Skeletal muscle tissue (tissue), 4 donors: Measurements from ENCODE around the gene INO80B. TPM values are rescaled to one million over a fixed set of nuclear protein-coding genes. Genes with fewer than 3 reads are reported as not detected.

Source experiments
- H3K27ac ChIP-seq: one replicate; pipeline ENCODE4 v1.7.0; 2013; ENCODE audit warnings: mild to moderate bottlenecking, low read depth, low read length, inconsistent platforms
- H3K27me3 ChIP-seq, 3 donors: one replicate each; pipeline ENCODE4 v1.7.0; 2013; ENCODE audit warnings: low read length in 3 of 3; ENCODE audit not compliant: control insufficient read depth in 3 of 3, insufficient read depth in 3 of 3
- H3K36me3 ChIP-seq, 3 donors: one replicate each; pipeline ENCODE4 v1.7.0; 2013; ENCODE audit warnings: low read length in 3 of 3; ENCODE audit not compliant: control insufficient read depth in 3 of 3, insufficient read depth in 3 of 3
- H3K4me1 ChIP-seq, 3 donors: one replicate each; pipeline ENCODE4 v1.7.0; 2013; ENCODE audit warnings: low read length in 3 of 3, mild to moderate bottlenecking in 3 of 3; ENCODE audit not compliant: control insufficient read depth in 3 of 3, insufficient read depth in 3 of 3
- H3K4me3 ChIP-seq, 3 donors: one replicate each; pipeline ENCODE4 v1.7.0; 2013; ENCODE audit warnings: low read length in 3 of 3
- H3K9ac ChIP-seq, 3 donors: one replicate each; pipeline ENCODE4 v1.7.0; 2013; ENCODE audit warnings: low read length in 3 of 3, mild to moderate bottlenecking in 3 of 3, moderate library complexity in 2 of 3, low read depth in 1 of 3
- H3K9me3 ChIP-seq, 3 donors: one replicate each; pipeline ENCODE4 v1.7.0; 2013; ENCODE audit warnings: low read length in 3 of 3; ENCODE audit not compliant: control insufficient read depth in 3 of 3
- total RNA-seq: library from RNA; depleted of rRNA; stranded (reverse); fragments of >200 nt; gene quantifications from one replicate; pipeline ENCODE4 v1.2.3, GENCODE V29; 2014
- donor health status: Osteomylitis.

The INO80B gene
- total RNA-seq, 1 donor from 2014 or later, result 12.5 TPM

DNA sequence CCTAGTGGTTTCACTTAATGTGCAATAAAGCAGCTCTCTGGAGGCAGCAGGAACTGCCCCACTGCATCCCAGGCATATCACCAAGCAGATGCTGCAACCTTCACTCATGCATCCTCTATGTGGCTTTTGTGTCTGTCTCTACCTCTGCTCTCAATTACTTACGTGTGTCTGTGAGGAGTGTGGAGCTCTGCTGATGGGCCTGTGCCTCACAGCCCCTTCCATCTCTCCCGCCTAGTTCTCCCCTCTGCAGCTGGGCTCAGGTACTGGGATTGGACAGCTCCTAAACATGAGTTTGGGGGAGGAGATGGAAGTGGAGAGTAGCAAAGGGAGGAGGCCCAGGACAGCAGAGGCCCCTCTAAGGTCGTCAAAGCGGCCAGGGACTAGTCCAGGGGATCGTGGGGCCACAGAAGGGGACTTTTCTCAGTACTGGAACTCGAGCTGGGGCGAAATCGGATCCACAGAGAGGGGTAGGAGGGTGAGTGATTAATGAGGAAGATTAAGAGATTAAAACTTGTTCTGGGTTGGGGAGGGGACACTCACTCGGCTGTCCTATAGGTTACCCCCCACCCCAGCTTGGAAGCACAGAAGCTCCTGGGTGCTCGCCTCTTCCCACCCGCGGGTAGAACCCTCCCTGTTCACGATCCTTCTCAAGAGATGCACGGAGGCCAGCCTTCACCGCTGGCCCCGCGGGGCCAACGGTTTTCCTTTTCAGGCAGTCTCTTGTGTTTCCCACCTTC, 46.6 kb downstream of the INO80B start:
- H3K4me1 ChIP-seq, result peaks cover 37 to 42% (median 38%) of the 10 kb centered on the region in 3 donors

DNA sequence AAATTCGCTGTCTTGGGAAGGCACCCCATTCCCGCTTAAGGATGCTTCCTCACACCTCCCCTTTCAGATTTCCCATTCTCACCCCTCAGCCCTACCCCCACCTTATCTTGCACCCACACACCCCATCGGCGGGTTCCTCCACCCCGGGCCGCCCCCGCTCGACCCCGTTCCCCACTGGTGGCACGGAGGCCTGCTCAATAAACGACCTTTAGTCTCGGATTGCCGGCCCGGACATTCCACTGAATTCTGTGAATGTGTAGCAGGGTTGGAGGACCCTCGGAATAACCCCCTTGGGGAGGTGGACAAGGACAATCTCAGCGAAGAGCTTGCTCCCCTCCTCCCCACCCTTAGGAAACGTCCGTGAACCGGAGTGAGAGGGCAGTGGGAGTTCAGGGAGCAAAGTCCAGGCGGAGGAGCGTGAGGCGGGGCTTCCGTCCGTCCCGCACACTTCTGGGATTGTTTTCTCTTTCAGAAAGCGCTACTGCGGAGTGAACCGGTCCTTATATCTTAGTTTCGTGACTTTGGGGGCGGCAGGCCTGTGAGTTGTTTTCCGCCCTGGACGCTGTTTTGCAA, 47.3 kb downstream of the INO80B start:
- Histone ChIP-seq H3K4me1 (peaks cover 42 to 47% (median 45%) of the 10 kb centered on the region in 3 donors), H3K9me3 (no peaks in the 10 kb centered on the region), H3K36me3 (peaks cover 16 to 19% (median 18%) of the 10 kb centered on the region in 3 donors), H3K27me3 (peaks cover 50 to 80% (median 59%) of the 10 kb centered on the region in 3 donors), H3K9ac (peak overlapping the region; percentile 59 to 79 (median 79)), H3K27ac (peak overlapping the region; percentile 77), H3K4me3 (peak overlapping the region; percentile 61 to 86 (median 74))

More for the DNA sequence above, 46.6 kb downstream of the INO80B start:
- Histone ChIP-seq H3K36me3 (peaks cover 15 to 16% (median 15%) of the 10 kb centered on the region in 3 donors), H3K4me3 (no peak overlapping the region), H3K9ac (no peak overlapping the region), H3K9me3 (no peaks in the 10 kb centered on the region), H3K27me3 (peaks cover 54 to 82% (median 65%) of the 10 kb centered on the region in 3 donors), H3K27ac (no peak overlapping the region)

DNA sequence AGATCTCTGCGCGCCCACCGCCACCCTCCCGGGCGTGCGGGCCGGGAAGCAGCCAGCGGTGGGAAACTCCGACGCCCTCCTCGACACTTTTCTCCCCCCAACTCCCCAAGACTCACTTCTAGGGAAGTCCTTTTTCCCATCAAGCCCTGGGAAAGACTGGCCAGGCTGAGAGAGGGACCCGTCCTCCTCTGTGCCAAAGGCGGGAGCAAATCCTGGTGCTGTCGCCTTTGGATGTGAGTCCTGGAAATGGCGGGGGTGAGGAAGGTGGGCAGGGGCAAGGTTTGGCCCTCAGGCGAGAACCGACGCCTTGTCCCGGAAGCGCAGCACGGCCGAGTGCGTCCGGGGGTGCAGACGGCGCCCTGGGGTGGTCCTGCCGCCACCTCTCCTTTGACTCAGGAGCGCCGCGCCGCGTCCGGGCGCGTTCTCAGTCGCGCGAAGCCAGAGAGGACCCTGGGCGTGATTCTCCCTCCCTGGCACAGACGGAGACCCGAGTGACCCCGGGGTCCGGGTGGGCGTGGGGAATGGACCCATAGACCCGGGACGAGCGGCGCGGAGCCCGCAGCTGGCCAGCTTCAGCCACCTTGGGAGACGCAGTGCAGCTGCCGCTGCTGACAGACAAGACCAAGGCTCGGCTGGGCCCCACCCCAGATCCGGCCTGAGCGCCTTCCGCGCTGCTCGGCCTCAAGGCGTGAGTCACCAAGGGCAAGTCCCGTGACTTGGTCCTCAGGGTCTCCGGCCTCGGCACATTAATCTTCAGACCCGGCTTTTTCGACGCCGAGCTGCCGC, 48.0 kb downstream of the INO80B start:
- peak overlapping the region; percentile 59 to 79 (median 79) for H3K9ac ChIP-seq
- H3K4me1 ChIP-seq, result peaks cover 38 to 44% (median 40%) of the 10 kb centered on the region in 3 donors
- H3K36me3 ChIP-seq, result peaks cover 16 to 19% (median 18%) of the 10 kb centered on the region in 3 donors
- peak overlapping the region; percentile 61 to 86 (median 74) for H3K4me3 ChIP-seq
- peak overlapping the region; percentile 77 for H3K27ac ChIP-seq
- H3K9me3 ChIP-seq, result no peaks in the 10 kb centered on the region
- peaks cover 45 to 73% (median 52%) of the 10 kb centered on the region in 3 donors for H3K27me3 ChIP-seq

DNA sequence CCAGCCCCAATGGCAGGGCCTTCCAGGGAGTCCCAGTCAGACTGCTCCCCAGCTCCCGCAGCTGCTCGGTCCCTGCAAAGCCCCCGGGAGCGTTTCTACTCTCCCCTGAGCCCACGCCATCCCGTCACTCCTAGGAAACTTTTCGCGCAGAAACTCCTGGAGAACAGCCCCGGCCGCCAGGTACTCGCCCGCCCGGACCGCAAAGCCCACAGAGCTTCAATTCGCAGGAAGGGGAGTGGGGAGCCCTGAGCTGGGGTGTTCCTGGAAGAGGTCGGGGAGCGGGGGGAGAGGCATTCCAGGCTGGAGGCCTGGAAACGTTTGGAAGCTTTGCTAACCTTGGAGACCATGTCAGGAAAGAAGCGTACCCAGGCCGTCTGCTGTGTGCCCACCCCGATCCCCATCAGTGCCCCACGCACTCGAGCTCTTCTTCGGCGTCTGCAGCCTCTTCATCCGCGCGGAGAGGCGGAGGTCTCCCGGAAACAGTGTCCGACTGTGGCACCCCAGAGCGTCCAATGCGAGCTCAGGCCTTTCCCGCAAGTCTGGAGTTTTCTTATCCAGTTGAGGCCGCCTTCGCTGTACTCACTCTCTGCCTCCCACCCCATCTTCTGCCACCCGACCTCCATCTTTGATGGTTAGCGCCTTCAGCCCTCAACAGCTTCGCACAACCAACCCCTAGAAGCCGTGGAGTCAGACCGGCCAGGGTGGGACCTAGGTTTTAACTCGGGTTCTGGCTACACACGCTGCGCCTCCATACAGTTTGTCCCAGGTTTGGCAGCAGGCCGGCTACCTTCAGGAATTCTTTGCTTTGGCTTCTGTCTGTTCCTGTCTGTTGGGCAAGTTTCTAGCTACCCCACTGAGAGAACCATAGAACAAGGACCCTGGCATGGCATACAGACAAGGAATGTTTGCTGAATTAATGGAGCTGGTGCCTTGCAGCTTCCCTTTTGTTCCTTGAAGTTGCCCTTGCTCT, 48.9 kb downstream of the INO80B start:
- H3K27ac ChIP-seq, result peak overlapping the region; percentile 77
- H3K36me3 ChIP-seq, result peaks cover 16 to 19% (median 18%) of the 10 kb centered on the region in 3 donors
- H3K27me3 ChIP-seq, result peaks cover 37 to 65% (median 43%) of the 10 kb centered on the region in 3 donors
- H3K9ac ChIP-seq, result peak overlapping the region; percentile 59 to 79 (median 79)
- peaks cover 31 to 40% (median 33%) of the 10 kb centered on the region in 3 donors for H3K4me1 ChIP-seq
- H3K9me3 ChIP-seq, result no peaks in the 10 kb centered on the region
- H3K4me3 ChIP-seq, result peak overlapping the region; percentile 61 to 86 (median 74)

DNA sequence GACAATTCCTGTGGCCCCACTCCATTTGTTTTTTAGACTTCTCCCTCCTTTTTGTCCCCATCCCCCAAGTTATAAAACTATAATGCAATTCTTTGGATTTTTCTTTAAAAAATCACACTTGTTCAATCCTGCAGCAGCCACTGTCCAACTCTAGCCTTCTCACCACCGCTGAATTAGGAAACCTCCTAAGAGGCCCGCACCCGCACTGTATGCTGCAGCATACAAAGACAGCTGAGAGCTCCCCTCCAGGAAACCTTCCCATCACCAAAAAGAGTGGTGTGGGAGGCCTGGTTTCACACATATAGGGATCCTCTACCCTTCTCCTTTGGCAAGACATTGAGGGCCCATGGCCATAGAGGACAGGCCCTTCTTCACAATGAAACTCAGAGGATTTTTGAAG, 49.7 kb downstream of the INO80B start:
- Histone ChIP-seq H3K9me3 (no peaks in the 10 kb centered on the region), H3K4me3 (peak overlapping the region in 1 of 3 donors; percentile 86), H3K36me3 (peaks cover 16 to 19% (median 18%) of the 10 kb centered on the region in 3 donors), H3K27ac (peak overlapping the region; percentile 77), H3K4me1 (peaks cover 26 to 34% (median 26%) of the 10 kb centered on the region in 3 donors), H3K9ac (no peak overlapping the region), H3K27me3 (peaks cover 31 to 58% (median 37%) of the 10 kb centered on the region in 3 donors)

DNA sequence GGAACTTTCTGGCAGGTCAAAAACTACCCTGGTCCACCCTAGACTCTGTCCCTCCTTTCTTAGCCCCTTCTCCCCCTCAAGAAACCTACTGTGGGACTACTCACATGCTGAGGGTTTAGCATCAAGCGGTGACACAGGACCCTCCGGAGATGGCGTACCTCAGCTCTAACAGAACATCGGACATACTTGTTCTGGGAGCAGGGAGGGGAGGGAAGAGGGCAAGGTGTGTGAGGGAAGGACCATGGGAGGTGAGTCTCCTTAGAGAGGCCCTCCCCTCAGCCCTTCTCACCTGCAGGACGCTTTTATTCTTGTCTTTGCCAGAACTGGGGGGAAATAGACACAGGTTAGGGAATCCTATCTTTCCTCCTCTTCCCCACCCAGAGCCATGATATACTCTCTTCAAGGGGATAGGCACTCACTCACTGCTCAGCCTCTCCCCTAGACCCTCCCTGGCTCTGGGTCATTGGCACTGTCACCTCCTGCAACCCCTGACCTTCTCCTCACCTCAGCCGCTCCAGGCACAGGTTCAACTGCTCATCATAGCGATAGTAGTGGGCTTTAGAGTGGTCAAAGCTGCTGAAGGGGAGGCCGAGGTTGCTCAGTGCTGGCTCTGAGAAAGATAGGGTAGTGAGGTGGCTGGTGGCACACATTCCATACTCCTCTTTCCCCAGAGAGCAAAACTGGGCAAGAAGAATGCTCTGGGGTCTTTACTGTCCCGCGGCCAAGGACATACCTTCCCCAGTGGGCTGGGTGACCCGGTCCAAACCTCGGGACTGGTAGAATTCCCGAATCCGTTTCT, 50.8 kb downstream of the INO80B start:
- Histone ChIP-seq H3K27me3 (peaks cover 31 to 53% (median 36%) of the 10 kb centered on the region in 3 donors), H3K4me3 (peak overlapping the region; percentile 3 to 29 (median 7)), H3K9me3 (no peaks in the 10 kb centered on the region), H3K9ac (peak overlapping the region in 1 of 3 donors; percentile 25), H3K27ac (no peak overlapping the region), H3K36me3 (peaks cover 16 to 19% (median 18%) of the 10 kb centered on the region in 3 donors), H3K4me1 (peaks cover 24 to 31% (median 26%) of the 10 kb centered on the region in 3 donors)

DNA sequence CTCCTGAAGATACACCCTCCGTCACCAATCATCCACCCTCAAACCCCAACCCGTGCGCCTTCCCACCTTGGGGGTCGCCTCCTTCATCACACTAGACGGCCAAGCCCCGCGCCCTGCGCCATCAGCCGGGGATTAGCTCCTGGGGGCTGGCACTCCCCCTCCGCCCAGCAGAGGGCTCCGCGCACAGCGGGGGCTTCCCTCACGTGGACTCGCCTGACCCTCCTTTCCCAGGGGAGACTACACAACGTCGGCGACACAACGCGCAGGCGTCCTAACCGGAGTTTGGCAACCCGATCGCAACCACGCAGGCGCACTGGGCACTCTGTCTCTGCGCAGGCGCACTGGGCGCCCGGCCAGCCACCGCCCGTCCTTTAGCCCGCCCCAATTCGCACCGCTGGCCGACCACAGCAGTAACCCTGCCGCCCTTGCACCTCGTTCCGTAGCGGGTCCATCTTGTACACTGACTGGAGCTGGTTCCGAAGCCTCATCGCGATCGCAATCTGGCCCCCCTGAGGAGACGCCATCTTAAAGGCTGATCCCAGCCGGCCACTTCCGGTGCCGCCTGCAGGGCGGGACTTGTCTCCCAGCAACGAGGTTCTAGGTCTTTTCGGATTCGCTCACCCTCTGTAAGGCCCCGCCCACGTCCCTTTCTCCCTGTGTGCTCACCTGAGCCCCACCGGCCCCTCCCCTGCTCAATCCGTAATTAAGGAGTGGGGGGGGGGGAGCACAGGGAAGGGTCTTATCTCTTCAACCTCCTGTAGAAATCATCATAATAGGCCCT, 52.4 kb downstream of the INO80B start, which contains the start of gene PCGF1:
TSS of gene PCGF1 (minus strand) at position 551 of the 781 bp plus-strand sequence. CDS start at position 524, 27 bp downstream.
- Histone ChIP-seq H3K27ac (peak within 1 kb of the TSS; percentile 98), H3K9me3 (no peaks in the 10 kb centered on the region), H3K9ac (peak within 1 kb of the TSS; percentile 88 to 99 (median 98)), H3K4me3 (peak within 1 kb of the TSS; percentile 97 to 100 (median 99)), H3K27me3 (peaks cover 34 to 54% (median 36%) of the 10 kb centered on the region in 3 donors), H3K4me1 (peaks cover 24 to 30% (median 26%) of the 10 kb centered on the region in 3 donors), H3K36me3 (peaks cover 16 to 19% (median 18%) of the 10 kb centered on the region in 3 donors)
